22Rv1 (cell line): ENCODE measurements around the gene DLL4.
A peak's percentile ranks its signal among the peaks of the same experiment; 100 is the strongest.

Source experiments
- ZFX ChIP-seq: fragments of 450-650 bp; IDR thresholded peaks from 2 replicates; pipeline ENCODE4 v1.6.1; 2017; ENCODE audit warnings: antibody characterized with exemption, borderline replicate concordance
- TF ChIP-seq, protein P1 (sequence below): fragments of 450-650 bp; IDR thresholded peaks from 2 replicates; pipeline ENCODE4 v1.5.1; 2017; ENCODE audit warnings: mild to moderate bottlenecking

DNA sequence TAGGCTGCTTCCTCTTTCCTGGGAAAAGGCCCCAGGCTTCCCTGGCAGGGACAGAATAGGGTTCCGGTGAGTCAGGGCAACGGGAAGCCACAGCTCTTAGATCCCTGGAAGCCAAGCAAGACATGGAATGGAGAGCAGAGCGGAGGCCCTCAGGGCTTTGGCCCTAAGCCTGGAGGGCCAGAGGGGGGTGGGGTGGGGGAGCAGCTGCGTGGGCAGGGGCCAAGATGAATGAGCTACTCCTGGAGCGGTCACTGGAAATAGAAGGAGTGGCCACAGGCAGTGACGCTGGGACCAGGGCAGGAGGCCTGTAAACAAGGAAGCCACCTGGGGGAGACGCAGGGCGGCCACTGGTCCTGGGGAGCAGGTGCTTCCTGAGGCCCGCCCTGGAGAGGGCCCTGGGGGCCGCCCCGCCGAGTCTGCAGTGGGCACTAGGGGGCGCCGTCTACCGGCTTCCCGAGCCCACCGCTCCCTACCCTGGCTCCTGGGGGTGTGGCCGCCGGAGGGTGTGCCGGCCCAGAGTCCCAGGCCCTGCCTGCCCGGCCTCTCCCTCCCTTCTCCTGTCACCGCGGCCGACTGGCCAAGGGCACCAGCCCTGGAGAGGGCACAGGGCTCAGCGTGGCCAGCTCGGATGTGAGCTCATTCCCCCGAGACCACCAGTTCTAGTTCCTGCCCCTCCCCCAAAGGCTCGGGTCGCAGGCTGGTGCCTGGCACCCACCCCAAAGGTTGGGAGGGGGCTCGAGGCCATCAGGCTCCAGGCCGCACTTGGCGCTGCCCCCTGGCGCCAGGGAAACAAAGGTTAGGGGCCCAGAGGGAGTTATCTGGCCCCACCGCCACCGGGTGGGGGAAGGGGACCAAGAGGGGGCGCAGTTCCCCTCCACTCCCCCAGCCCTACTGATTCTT lies 22.8 kb upstream of the DLL4 start:
- TF ChIP-seq, protein P1, sequence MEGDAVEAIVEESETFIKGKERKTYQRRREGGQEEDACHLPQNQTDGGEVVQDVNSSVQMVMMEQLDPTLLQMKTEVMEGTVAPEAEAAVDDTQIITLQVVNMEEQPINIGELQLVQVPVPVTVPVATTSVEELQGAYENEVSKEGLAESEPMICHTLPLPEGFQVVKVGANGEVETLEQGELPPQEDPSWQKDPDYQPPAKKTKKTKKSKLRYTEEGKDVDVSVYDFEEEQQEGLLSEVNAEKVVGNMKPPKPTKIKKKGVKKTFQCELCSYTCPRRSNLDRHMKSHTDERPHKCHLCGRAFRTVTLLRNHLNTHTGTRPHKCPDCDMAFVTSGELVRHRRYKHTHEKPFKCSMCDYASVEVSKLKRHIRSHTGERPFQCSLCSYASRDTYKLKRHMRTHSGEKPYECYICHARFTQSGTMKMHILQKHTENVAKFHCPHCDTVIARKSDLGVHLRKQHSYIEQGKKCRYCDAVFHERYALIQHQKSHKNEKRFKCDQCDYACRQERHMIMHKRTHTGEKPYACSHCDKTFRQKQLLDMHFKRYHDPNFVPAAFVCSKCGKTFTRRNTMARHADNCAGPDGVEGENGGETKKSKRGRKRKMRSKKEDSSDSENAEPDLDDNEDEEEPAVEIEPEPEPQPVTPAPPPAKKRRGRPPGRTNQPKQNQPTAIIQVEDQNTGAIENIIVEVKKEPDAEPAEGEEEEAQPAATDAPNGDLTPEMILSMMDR, result peak; percentile 93
- TF ChIP-seq ZFX, result no peak
